ENCODE results near the gene NUDT2.

Gene NUDT2

GRCh38 chr9:34318163-34318790 is 11.1 kb upstream of the NUDT2 start:
- H3K4me3 ChIP-seq (ENCODE audit: low read depth in 1 of 2, low read length in 1 of 2), result no peak overlapping the region

DNA sequence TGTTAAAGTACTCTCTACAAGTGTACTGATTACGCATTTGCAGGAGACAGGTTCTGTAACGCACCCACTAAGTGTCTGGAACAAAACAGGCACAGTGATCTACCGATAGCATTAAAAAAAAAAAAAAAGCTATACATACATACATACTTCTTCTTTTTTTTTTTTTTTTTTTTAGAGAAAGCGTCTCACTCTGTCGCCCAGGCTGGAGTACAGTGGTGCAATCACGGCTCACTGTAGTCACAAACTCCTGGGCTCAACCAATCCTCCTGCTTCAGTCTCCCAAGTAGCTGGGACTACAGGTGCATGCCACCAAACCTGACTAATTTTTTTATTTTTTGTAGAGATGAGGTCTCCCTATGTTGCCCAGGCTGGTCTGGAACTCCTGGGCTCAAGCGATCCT is 7.9 kb upstream of the NUDT2 start:
- no peak overlapping the region for H3K27ac ChIP-seq
- no peaks in the 10 kb centered on the region for H3K9me3 ChIP-seq
- no peaks in the 10 kb centered on the region for H3K27me3 ChIP-seq
- TF ChIP-seq CTCF (IDR thresholded peaks at IDR 0.05), result no peak
- peaks cover 10% of the 10 kb centered on the region in 2 experiments for H3K4me1 ChIP-seq (ENCODE audit: control insufficient read depth in 1 of 2, insufficient read depth in 1 of 2, low read depth in 1 of 2, low read length in 1 of 2)
- H3K36me3 ChIP-seq, result peaks cover 9% of the 10 kb centered on the region
- no peak overlapping the region for H3K4me3 ChIP-seq (ENCODE audit: low read depth in 1 of 2, low read length in 1 of 2)

More at GRCh38 chr9:34318163-34318790, 11.1 kb upstream of the NUDT2 start:
- Histone ChIP-seq H3K36me3 (peaks cover 9% of the 10 kb centered on the region), H3K4me1 (ENCODE audit: control insufficient read depth in 1 of 2, insufficient read depth in 1 of 2, low read depth in 1 of 2, low read length in 1 of 2) (no peaks in the 10 kb centered on the region), H3K27me3 (no peaks in the 10 kb centered on the region), H3K9me3 (no peaks in the 10 kb centered on the region), H3K27ac (no peak overlapping the region)
- no peak for TF ChIP-seq CTCF (IDR thresholded peaks at IDR 0.05)

DNA sequence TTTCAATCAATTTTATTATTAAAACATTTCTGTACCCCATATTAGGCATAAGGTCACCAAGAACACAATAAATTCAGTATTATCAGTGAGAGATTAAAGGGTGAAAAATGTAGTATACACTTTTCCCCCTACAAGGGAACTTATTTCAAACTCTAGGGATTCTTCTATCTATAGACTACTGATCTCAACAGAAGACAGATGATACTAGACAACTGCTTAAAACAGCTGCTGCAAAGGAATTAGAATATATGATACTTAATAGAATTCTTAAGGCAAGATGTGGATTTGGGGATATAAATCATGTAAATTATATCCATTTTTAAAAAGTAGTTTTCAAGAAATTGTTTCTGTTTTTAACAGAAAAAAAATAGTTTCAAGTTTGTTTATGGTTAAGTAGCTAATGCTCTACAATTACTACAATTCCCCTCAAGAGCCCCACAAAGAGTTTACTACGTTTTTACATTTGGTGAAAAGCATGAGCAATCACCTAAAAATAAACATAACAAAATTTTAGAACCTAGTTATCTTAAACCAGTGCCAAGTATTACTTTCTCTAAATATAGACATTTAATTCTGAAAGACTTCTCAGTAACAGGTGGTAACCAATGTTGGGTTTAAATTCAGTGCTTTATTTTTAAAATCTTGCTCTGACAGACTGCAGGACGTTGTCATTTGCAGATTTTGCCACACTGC is 6.3 kb upstream of the NUDT2 start:
- no peak overlapping the region for H3K4me3 ChIP-seq (ENCODE audit: low read depth in 1 of 2, low read length in 1 of 2)
- peaks cover 9% of the 10 kb centered on the region for H3K36me3 ChIP-seq
- no peaks in the 10 kb centered on the region for H3K27me3 ChIP-seq
- peaks cover 10 to 13% of the 10 kb centered on the region in 2 experiments for H3K4me1 ChIP-seq (ENCODE audit: control insufficient read depth in 1 of 2, insufficient read depth in 1 of 2, low read depth in 1 of 2, low read length in 1 of 2)
- no peak for TF ChIP-seq CTCF (IDR thresholded peaks at IDR 0.05)
- H3K27ac ChIP-seq, result no peak overlapping the region
- H3K9me3 ChIP-seq, result no peaks in the 10 kb centered on the region

DNA sequence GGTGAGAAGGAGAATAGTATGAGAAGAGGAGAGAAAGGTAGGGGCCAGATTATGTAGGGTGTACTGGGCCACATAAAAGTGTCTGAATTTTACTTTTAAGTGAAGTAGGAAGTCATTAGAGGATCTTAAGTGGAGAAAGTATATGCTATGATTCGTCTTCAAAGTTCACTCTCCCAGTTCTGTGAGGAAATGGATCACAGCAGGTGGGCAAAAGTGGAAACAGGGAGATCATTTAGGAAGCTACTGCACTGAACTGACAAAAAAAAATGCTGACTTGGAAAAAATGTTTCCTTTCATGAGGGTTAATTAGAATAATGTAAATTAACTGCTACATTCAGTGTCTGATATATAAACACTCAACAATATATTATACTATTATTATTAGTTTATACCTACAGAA is 2.7 kb upstream of the NUDT2 start:
- no peaks in the 10 kb centered on the region for H3K36me3 ChIP-seq
- peaks cover 29 to 32% of the 10 kb centered on the region in 2 experiments for H3K4me1 ChIP-seq (ENCODE audit: control insufficient read depth in 1 of 2, insufficient read depth in 1 of 2, low read depth in 1 of 2, low read length in 1 of 2)
- H3K27ac ChIP-seq, result no peak overlapping the region
- no peaks in the 10 kb centered on the region for H3K9me3 ChIP-seq
- no peaks in the 10 kb centered on the region for H3K27me3 ChIP-seq
- no peak for TF ChIP-seq CTCF (IDR thresholded peaks at IDR 0.05)
- no peak overlapping the region for H3K4me3 ChIP-seq (ENCODE audit: low read depth in 1 of 2, low read length in 1 of 2)

DNA sequence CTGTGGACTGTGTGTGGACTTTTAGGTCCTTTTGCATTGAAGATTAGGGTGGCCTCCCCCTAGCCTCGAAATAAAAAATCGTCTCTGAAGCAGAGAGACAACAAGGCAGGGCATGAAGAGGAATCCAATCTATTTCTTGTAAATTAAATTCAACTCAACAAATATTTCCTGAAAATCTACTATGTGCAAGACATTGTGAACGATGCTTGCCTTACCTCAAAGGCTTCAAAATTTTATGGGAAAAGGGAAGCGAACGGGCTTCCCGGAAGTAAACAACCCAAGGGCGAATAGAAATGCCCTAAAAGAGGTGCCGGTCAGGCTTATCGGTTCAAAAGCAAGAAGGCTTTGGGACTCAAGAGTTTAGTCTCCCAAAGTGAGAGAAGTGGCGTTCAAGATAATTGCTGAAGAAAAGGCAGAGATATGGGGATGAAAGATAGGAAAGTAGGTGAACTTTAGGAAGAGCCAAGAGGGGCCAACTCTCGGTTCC is 826 bp upstream of the NUDT2 start:
- peak overlapping the region; percentile 97 to 99 for H3K4me3 ChIP-seq (ENCODE audit: low read depth in 1 of 2, low read length in 1 of 2)
- H3K36me3 ChIP-seq, result no peaks in the 10 kb centered on the region
- H3K9me3 ChIP-seq, result no peaks in the 10 kb centered on the region
- H3K27me3 ChIP-seq, result no peaks in the 10 kb centered on the region
- H3K4me1 ChIP-seq (ENCODE audit: control insufficient read depth in 1 of 2, insufficient read depth in 1 of 2, low read depth in 1 of 2, low read length in 1 of 2), result peaks cover 29 to 32% of the 10 kb centered on the region in 2 experiments
- no peak for TF ChIP-seq CTCF (IDR thresholded peaks at IDR 0.05)
- peak overlapping the region; percentile 80 for H3K27ac ChIP-seq

All from neutrophil (primary cell).